Thyroid gland (tissue), 4 donors: Measurements from ENCODE around the gene HS6ST1. TPM values are rescaled to one million over a fixed set of nuclear protein-coding genes. Genes with fewer than 3 reads are reported as not detected.

Experiments used
- DNase-seq, 2 donors: peaks; one replicate each; pipeline ENCODE4 v3.0.0-alpha.2; 2019
- H3K27ac ChIP-seq, 3 donors: fragments of 200-600 bp; sonication (generic); 1 replicate in 2 of 3; 2 replicates in 1 of 3; pipeline ENCODE4 v1.5.1; 2016 to 2019; ENCODE audit warnings: mild to moderate bottlenecking in 1 of 3, moderate library complexity in 1 of 3
- H3K27me3 ChIP-seq: fragments of 200-600 bp; sonication (generic); one replicate; pipeline ENCODE4 v1.5.1; 2019
- H3K36me3 ChIP-seq, 2 donors: fragments of 200-600 bp; sonication (generic); one replicate each; pipeline ENCODE4 v1.5.1; 2016 to 2019
- H3K4me1 ChIP-seq, 2 donors: fragments of 200-600 bp; sonication (generic); one replicate each; pipeline ENCODE4 v1.5.1; 2017 to 2019
- H3K4me3 ChIP-seq, 3 donors: fragments of 200-600 bp; sonication (generic); replicated peaks in 1 of 3; 1 replicate in 2 of 3; 2 replicates in 1 of 3; pipeline ENCODE4 v1.5.1; 2016; ENCODE audit warnings: mild to moderate bottlenecking in 1 of 3
- H3K9me3 ChIP-seq: fragments of 200-600 bp; sonication (generic); one replicate; pipeline ENCODE4 v1.5.1; 2017
- CTCF ChIP-seq, 6 experiments: fragments of 200-600 bp in 3 of 6; fragments of 450-650 bp in 3 of 6; sonication (generic) in 3 of 6; IDR thresholded peaks; one replicate each; pipeline ENCODE4 v1.5.1; 2016 to 2019; ENCODE audit warnings: antibody characterized with exemption in 6 of 6, mild to moderate bottlenecking in 2 of 6, inconsistent platforms in 1 of 6, moderate library complexity in 1 of 6
- POLR2A ChIP-seq, 2 donors: fragments of 450-650 bp; IDR thresholded peaks; one replicate each; pipeline ENCODE4 v1.6.1; 2017; ENCODE audit warnings: antibody characterized with exemption in 2 of 2, mild to moderate bottlenecking in 2 of 2, moderate library complexity in 1 of 2
- WGBS, 2 donors: methylation state at CpG; one replicate each; pipeline ENCODE4 v1.1.5; 2017; 5-methylcytosine and 5-hydroxymethylcytosine counted together
- intact Hi-C: fragments of 100-400 bp; cut with DNase I; formaldehyde crosslinking; loops from one replicate; pipeline ENCODE4 v1.15.1; 2023
- total RNA-seq, 4 donors: library from RNA; depleted of rRNA; stranded (reverse); fragments of >200 nt; gene quantifications; one replicate each; pipeline ENCODE4 v1.2.3, GENCODE V29; 2016

HS6ST1 gene
- total RNA-seq, 4 donors from 2014 or later, result 27.1 to 35.6 (median 32.5) TPM

- DNase-seq, result no peak
- Histone ChIP-seq H3K9me3 (no peaks in the 10 kb centered on the region), H3K27ac (no peak overlapping the region), H3K4me1 (peaks cover 6 to 13% of the 10 kb centered on the region in 2 donors), H3K36me3 (no peaks in the 10 kb centered on the region), H3K27me3 (no peaks in the 10 kb centered on the region), H3K4me3 (no peak overlapping the region)
- 87 to 98% methylated on average over 13 of the region's 13 CpGs for WGBS, 2 donors
- intact Hi-C loops, result loop anchor here (10.0 kb wide), 2 partner anchors 210 to 280 kb away; no protein-coding TSS in a partner anchor
- TF ChIP-seq POLR2A (IDR thresholded peaks at IDR 0.05) (no peak), CTCF (IDR thresholded peaks at IDR 0.05) (no peak)
Measured at GRCh38 chr2:128324897-128325410, 6.3 kb upstream of the HS6ST1 start.

- Histone ChIP-seq H3K4me1 (peaks cover 8 to 13% of the 10 kb centered on the region in 2 donors), H3K36me3 (no peaks in the 10 kb centered on the region), H3K27ac (no peak overlapping the region), H3K9me3 (no peaks in the 10 kb centered on the region), H3K4me3 (no peak overlapping the region), H3K27me3 (no peaks in the 10 kb centered on the region)
- DNase-seq, result no peak
- intact Hi-C loops, result loop anchor here (10.0 kb wide), 2 partner anchors 211 to 281 kb away; no protein-coding TSS in a partner anchor
- TF ChIP-seq POLR2A (IDR thresholded peaks at IDR 0.05) (no peak), CTCF (IDR thresholded peaks at IDR 0.05) (no peak)
- WGBS, 2 donors, result 86 to 93% methylated on average over 7 to 10 of the region's 11 CpGs
Measured at GRCh38 chr2:128324008-128324896, 5.6 kb upstream of the HS6ST1 start.

- Histone ChIP-seq H3K27me3 (no peaks in the 10 kb centered on the region), H3K4me1 (peaks cover 11 to 13% of the 10 kb centered on the region in 2 donors), H3K27ac (peak overlapping the region in 1 of 3 donors; percentile 77), H3K4me3 (no peak overlapping the region), H3K36me3 (no peaks in the 10 kb centered on the region), H3K9me3 (no peaks in the 10 kb centered on the region)
- 87 to 90% methylated on average over 7 to 8 of the region's 8 CpGs for WGBS, 2 donors
- intact Hi-C loops, result loop anchor here (10.0 kb wide), 2 partner anchors 211 to 281 kb away; no protein-coding TSS in a partner anchor
- DNase-seq, result no peak
- no peak for TF ChIP-seq POLR2A (IDR thresholded peaks at IDR 0.05)
- no peak for TF ChIP-seq CTCF (IDR thresholded peaks at IDR 0.05)
Measured at GRCh38 chr2:128323555-128323931, 4.9 kb upstream of the HS6ST1 start.

- H3K27ac ChIP-seq, result peak overlapping the region; percentile 37 to 77 (median 48)
Measured at GRCh38 chr2:128322715-128323554, 4.3 kb upstream of the HS6ST1 start.

More at GRCh38 chr2:128322715-128323554, 4.3 kb upstream of the HS6ST1 start:
- TF ChIP-seq POLR2A (IDR thresholded peaks at IDR 0.05) (no peak), CTCF (IDR thresholded peaks at IDR 0.05) (no peak)
- Histone ChIP-seq H3K4me3 (peak overlapping the region in 1 of 3 donors; percentile 48), H3K9me3 (no peaks in the 10 kb centered on the region), H3K27me3 (no peaks in the 10 kb centered on the region), H3K36me3 (no peaks in the 10 kb centered on the region), H3K4me1 (peaks cover 11 to 13% of the 10 kb centered on the region in 2 donors)
- intact Hi-C loops, result loop anchor here (10.0 kb wide), 2 partner anchors 212 to 282 kb away; no protein-coding TSS in a partner anchor
- DNase-seq, result no peak
- WGBS, 2 donors, result 54 to 92% methylated on average over 7 to 18 of the region's 29 CpGs
